GM19025 (cell line): ENCODE measurements around the gene PSMB5.

ENCODE experiments used
- ATAC-seq: cut with Tn5 transposase; IDR thresholded peaks from one replicate; pipeline ENCODE4 v1.9.1; 2021; ENCODE audit warnings: mild to moderate bottlenecking, low read depth, moderate library complexity; ENCODE audit not compliant: unreplicated experiment

Gene PSMB5

GRCh38 chr14:22996768-22997654 lies 37.7 kb downstream of the PSMB5 start:
- ATAC-seq: no peak

GRCh38 chr14:22995889-22996625 lies 38.6 kb downstream of the PSMB5 start:
- ATAC-seq: no peak

GRCh38 chr14:22994762-22995275 lies 39.9 kb downstream of the PSMB5 start:
- no peak for ATAC-seq

GRCh38 chr14:22993517-22993916 lies 41.2 kb downstream of the PSMB5 start:
- ATAC-seq: no peak

GRCh38 chr14:22991852-22992251 lies 42.8 kb downstream of the PSMB5 start:
- no peak for ATAC-seq

- ATAC-seq: no peak
Measured at GRCh38 chr14:22987291-22987690, 47.4 kb downstream of the PSMB5 start.

GRCh38 chr14:22986508-22987054 lies 48.1 kb downstream of the PSMB5 start:
- no peak for ATAC-seq

GRCh38 chr14:22985894-22986507 lies 48.7 kb downstream of the PSMB5 start:
- ATAC-seq: no peak

- no peak for ATAC-seq
Measured at GRCh38 chr14:22984959-22985658, 49.6 kb downstream of the PSMB5 start.

- no peak for ATAC-seq
Measured at GRCh38 chr14:22982477-22983245, 52.0 kb downstream of the PSMB5 start, which contains the start of gene AJUBA. Gene AJUBA, minus strand, starts transcription at chr14:22982551. Its CDS starts 285 bp downstream, at chr14:22982266.

- no peak for ATAC-seq
Measured at GRCh38 chr14:22981876-22982476, 52.7 kb downstream of the PSMB5 start.

GRCh38 chr14:22981090-22981875 lies 53.4 kb downstream of the PSMB5 start:
- no peak for ATAC-seq

GRCh38 chr14:22980672-22981089 lies 54.0 kb downstream of the PSMB5 start:
- no peak for ATAC-seq

GRCh38 chr14:22979748-22980392 lies 54.8 kb downstream of the PSMB5 start:
- no peak for ATAC-seq

- no peak for ATAC-seq
Measured at GRCh38 chr14:22978981-22979671, 55.6 kb downstream of the PSMB5 start.

- no peak for ATAC-seq
Measured at GRCh38 chr14:22978487-22978837, 56.2 kb downstream of the PSMB5 start.
